ENCODE results near the gene NF2. TPM values are rescaled to one million over a fixed set of nuclear protein-coding genes. Genes with fewer than 3 reads are reported as not detected.

The NF2 gene
- polyA plus RNA-seq, 2 of the 4 experiments (the other 2 are of a cell fraction): 14.4 to 23.7 TPM

DNA sequence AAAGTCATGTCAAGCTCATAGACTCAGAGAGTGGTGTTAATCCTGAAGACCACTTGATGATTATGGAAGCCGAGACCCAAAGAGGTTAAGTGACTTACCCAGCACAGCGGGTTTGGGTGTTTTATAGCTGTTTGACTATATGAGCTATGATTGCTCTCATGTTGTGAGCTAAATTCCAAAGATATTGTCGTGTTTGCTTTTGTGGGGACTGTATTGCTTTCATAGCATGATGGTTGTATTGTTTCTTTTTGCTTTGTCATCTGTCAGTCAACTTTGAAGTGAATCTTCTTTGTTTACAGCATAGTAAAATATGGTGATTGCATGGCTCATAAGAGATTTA lies 23.7 kb downstream of the NF2 start:
- DNase-seq (ENCODE audit: low read depth in 1 of 2, low spot score in 1 of 2) (no peak), FAIRE-seq (no peak), ATAC-seq (no peak)
- 0 out of 6 replicates have a peak overlapping the region, but pooled peaks of 1 of the 2 experiments have one; percentile 49 for H3K27ac ChIP-seq
- POLR2A ChIA-PET: no interaction called here
- H3K4me3 ChIP-seq: no peak overlapping the region
- H3K9me3 ChIP-seq: no peaks in the 10 kb centered on the region
- H3K4me2 ChIP-seq: peak overlapping the region; percentile 53; the same call in 1 of the 3 replicates
- peaks cover 62% of the 10 kb centered on the region for H3K4me1 ChIP-seq
- 78% methylated on average over 3 of the region's 3 CpGs for WGBS (ENCODE audit: missing lambda C conversion rate)
- no peak for TF ChIP-seq MYC (IDR thresholded peaks at IDR 0.05; ENCODE audit: borderline replicate concordance, low read length)
- TF ChIP-seq NR3C1 (IDR thresholded peaks at IDR 0.05): no peak
- no peak for TF ChIP-seq MAZ (IDR thresholded peaks at IDR 0.05; ENCODE audit: borderline replicate concordance, low read depth, low read length)
- TF ChIP-seq POLR2AphosphoS2 (conservative IDR thresholded peaks at IDR 0.05; ENCODE audit: low read length): no peak
- TF ChIP-seq FOSL2 (IDR thresholded peaks at IDR 0.05): no peak
- TF ChIP-seq FOSL2 (CRISPR knock-in tag; IDR thresholded peaks at IDR 0.05): no peak
- TF ChIP-seq MAFK (IDR thresholded peaks at IDR 0.05; ENCODE audit: partially characterized antibody): no peak
- no peak for TF ChIP-seq ZSCAN20 (CRISPR knock-in tag; IDR thresholded peaks at IDR 0.05)
- TF ChIP-seq, protein P1, sequence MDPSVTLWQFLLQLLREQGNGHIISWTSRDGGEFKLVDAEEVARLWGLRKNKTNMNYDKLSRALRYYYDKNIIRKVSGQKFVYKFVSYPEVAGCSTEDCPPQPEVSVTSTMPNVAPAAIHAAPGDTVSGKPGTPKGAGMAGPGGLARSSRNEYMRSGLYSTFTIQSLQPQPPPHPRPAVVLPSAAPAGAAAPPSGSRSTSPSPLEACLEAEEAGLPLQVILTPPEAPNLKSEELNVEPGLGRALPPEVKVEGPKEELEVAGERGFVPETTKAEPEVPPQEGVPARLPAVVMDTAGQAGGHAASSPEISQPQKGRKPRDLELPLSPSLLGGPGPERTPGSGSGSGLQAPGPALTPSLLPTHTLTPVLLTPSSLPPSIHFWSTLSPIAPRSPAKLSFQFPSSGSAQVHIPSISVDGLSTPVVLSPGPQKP (IDR thresholded peaks at IDR 0.05; ENCODE audit: low read depth, low read length): no peak
- TF ChIP-seq, protein P2, sequence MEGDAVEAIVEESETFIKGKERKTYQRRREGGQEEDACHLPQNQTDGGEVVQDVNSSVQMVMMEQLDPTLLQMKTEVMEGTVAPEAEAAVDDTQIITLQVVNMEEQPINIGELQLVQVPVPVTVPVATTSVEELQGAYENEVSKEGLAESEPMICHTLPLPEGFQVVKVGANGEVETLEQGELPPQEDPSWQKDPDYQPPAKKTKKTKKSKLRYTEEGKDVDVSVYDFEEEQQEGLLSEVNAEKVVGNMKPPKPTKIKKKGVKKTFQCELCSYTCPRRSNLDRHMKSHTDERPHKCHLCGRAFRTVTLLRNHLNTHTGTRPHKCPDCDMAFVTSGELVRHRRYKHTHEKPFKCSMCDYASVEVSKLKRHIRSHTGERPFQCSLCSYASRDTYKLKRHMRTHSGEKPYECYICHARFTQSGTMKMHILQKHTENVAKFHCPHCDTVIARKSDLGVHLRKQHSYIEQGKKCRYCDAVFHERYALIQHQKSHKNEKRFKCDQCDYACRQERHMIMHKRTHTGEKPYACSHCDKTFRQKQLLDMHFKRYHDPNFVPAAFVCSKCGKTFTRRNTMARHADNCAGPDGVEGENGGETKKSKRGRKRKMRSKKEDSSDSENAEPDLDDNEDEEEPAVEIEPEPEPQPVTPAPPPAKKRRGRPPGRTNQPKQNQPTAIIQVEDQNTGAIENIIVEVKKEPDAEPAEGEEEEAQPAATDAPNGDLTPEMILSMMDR (IDR thresholded peaks at IDR 0.05): no peak
- no peak for TF ChIP-seq SREBF2 (IDR thresholded peaks at IDR 0.05)
- TF ChIP-seq HDAC2 (IDR thresholded peaks at IDR 0.05): no peak
- CTCF ChIA-PET: interaction anchor here (0.8 to 4.0 kb wide), 4 partner anchors 8 to 461 kb away, joined by 3 to 38 read pairs (median 14); no protein-coding TSS in a partner anchor

DNA sequence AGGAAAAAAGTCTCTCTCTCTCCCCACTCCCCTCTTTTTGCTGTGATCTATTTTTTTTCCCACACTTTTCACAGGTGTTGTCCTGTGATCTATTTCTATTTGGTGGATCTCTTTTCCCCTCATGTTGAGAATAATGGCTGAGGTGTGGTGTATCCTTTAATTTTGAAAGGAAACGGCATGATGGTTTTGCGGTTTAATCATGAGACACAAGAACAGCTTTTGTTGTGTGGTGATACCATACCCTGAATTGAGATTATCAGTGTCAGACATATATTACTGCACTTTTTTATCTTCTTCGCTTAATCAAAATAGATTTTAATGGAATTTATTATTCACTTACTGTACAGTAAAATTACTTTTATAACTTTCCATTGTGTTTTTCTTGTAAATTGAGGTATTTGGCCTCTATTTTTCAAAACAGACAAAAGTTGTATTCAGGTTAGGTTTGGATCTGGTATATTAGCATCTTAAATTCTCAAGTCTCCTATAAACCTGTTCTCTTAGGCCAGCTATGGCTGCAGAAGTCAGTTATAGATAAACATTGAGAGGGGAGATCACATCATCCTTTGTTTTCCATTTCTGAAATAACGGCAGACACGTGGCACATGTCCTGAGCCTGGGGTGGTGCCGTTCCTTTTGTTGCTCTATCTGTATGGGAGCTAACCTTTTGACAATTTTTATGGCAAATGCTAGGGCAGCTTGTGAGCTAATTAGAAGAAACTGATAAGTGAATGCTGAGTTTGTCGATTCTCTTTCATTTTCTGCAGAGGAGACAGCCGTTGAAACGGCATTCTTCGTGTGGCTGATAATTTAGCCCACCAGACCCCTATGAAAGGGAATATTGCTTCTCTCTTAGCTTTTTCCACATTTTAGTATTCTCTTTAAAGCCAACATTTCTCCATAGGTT lies 25.8 kb downstream of the NF2 start:
- ChIA-PET CTCF (interaction anchor here (0.7 to 2.0 kb wide), 3 partner anchors 34 to 459 kb away, joined by 3 to 5 read pairs (median 4); no protein-coding TSS in a partner anchor), POLR2A (no interaction called here)
- H3K4me2 ChIP-seq: no peak overlapping the region
- no peak for DNase-seq (ENCODE audit: low read depth in 1 of 2, low spot score in 1 of 2)
- no peak for FAIRE-seq
- TF ChIP-seq HEYL (CRISPR knock-in tag; IDR thresholded peaks at IDR 0.05) (no peak), RARB (CRISPR knock-in tag; IDR thresholded peaks at IDR 0.05) (no peak), ZSCAN20 (CRISPR knock-in tag; IDR thresholded peaks at IDR 0.05) (no peak), ZFP36 (IDR thresholded peaks at IDR 0.05; ENCODE audit: borderline replicate concordance, partially characterized antibody) (no peak)
- TF ChIP-seq, protein P3, sequence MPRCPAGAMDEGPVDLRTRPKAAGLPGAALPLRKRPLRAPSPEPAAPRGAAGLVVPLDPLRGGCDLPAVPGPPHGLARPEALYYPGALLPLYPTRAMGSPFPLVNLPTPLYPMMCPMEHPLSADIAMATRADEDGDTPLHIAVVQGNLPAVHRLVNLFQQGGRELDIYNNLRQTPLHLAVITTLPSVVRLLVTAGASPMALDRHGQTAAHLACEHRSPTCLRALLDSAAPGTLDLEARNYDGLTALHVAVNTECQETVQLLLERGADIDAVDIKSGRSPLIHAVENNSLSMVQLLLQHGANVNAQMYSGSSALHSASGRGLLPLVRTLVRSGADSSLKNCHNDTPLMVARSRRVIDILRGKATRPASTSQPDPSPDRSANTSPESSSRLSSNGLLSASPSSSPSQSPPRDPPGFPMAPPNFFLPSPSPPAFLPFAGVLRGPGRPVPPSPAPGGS (IDR thresholded peaks at IDR 0.05): no peak
- H3K27ac ChIP-seq: no peak overlapping the region
- H3K9me3 ChIP-seq: no peaks in the 10 kb centered on the region
- peaks cover 49% of the 10 kb centered on the region for H3K4me1 ChIP-seq
- 92% methylated on average over 10 of the region's 10 CpGs for WGBS (ENCODE audit: missing lambda C conversion rate)
- no peak for ATAC-seq
- no peak overlapping the region for H3K4me3 ChIP-seq

DNA sequence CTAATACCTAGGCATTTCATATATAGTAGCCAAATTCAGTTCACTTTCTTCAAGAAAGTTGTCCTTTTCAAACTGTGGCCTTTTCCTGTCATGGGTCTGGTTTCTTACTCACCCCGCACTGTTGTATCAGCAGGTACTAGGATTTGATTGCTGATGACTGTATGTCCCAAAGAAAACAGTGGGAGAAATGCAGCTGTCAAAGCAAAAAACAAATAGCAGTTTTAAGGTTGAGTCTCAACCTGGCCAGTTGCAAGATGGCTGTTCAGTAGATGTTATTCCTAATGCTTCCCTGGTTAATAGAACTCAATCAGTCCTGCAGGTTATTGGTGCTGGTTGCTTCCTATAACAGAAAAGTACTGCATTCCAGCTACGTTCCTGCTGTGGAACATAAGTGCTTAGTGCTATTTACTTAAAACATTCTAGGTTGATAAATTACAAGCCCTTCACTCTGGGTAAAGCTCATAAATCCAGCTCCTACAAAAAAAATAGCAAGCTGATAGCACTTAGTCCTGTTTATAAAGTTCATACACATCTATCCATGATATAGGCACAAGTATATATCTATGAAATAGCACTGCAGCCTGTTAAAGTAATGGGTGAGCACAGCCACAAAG lies 26.6 kb downstream of the NF2 start:
- WGBS (ENCODE audit: missing lambda C conversion rate): 75% methylated on average over 2 of the region's 2 CpGs
- FAIRE-seq: no peak
- no peak for ATAC-seq

More for the DNA sequence above, 26.6 kb downstream of the NF2 start:
- Histone ChIP-seq H3K4me3 (no peak overlapping the region), H3K27ac (no peak overlapping the region), H3K9me3 (no peaks in the 10 kb centered on the region), H3K4me2 (no peak overlapping the region), H3K4me1 (peaks cover 43% of the 10 kb centered on the region)
- DNase-seq (ENCODE audit: low read depth in 1 of 2, low spot score in 1 of 2): no peak
- POLR2A ChIA-PET: no interaction called here
- no peak for TF ChIP-seq JUNB (IDR thresholded peaks at IDR 0.05)
- CTCF ChIA-PET: interaction anchor here (0.9 to 2.0 kb wide), 3 partner anchors 15 to 626 kb away, joined by 3 to 5 read pairs (median 3); no protein-coding TSS in a partner anchor

All from A549 (cell line).